Measurements from ENCODE around the gene SMARCD3.

SMARCD3 gene

DNA sequence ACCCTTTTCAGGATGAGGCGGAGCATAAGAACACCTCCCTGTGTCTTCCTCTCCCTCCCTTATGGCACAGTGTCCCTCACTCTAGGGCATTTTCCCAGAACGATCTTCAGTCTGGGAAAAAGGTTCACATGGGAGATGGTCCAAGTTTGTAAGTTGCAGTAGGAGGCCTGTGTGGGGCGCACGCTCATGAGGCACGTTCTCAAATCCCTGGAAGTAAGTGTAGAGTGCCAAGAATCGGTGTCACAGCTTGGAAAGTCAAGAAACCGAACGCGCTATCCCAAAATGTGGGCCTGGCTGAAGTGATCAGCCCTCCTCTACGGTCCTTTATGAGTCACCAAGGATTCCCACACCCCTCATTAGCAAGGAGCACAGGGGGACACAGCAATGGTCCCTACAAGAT, 23.9 kb upstream of the SMARCD3 start:
- DNase-seq: no peak

DNA sequence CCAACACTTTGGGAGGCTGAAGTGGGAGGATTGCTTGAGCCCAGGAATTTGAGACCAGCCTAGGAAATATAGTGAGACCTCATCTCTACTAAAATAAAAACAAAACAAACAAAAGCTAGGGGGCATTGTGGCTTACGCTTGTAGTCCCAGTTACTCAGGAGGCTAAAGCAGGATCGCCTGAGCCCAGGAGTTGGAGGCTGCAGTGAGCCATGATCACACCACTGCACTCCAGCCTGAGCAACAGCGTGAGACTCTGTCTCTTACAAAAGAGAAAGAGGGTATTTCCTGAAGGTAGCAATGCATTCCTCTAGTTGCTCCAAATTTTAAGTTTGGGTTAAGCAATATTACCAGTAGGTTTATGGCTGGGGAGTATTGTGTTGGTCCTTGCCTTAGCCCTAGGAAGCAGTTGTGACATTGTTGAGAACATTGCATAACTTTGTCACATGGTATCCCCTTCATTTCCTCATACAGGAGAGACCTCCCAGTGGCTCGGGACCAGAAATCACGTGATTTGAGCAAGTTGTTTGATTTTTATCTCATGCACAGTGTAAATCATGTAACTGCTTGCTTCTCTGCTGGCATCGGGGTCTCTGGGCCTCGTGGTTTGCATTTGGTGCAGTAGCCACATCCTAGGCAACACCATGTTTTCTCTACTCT, 23.3 kb upstream of the SMARCD3 start:
- no peak for DNase-seq

DNA sequence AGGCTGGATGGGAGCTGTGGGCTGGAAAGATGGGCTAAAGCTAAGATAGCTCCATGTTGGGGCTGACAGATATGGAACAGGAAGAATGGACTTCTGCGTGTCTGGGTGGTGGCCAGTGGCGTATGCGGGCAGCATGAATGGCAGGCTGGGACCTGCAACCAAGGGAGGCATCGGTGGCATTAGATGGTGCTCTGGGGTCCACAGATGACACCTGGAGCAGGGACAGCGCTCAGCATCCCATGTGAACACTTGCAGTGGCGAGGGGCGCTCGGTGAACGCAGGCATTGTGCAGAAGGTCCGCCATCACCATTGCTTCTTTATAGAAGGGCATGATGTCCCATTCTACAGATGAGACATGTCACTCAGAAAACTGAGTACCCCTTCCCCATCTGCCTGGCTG, 21.0 kb upstream of the SMARCD3 start:
- no peak for DNase-seq

DNA sequence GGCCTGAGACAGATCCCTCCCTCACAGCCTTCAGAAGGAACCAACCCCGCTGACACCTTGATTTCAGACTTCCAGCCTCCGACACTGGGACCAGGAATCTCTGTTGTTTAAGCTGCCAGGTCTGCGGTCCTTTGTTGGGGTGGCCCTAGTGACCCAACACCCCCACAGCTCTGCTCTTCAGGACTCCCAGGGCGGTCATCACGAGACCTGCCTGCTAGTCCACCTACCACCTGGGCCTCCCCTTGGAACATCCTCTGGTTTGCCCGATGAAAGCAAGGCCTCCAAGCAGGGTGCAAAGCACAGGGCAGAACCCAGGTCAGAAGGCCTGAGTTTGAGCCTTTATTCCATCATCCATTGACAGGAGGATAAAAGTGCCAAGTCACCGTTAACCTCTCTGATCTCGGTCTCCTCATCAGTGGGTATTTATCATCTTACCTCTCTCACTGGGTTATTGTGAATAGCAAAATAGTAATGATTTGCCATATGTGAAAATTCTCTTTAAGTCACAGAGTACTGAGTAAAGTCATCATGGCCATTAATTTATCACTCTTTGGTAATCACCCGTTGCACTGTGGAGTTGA, 16.9 kb upstream of the SMARCD3 start:
- DNase-seq: no peak

DNA sequence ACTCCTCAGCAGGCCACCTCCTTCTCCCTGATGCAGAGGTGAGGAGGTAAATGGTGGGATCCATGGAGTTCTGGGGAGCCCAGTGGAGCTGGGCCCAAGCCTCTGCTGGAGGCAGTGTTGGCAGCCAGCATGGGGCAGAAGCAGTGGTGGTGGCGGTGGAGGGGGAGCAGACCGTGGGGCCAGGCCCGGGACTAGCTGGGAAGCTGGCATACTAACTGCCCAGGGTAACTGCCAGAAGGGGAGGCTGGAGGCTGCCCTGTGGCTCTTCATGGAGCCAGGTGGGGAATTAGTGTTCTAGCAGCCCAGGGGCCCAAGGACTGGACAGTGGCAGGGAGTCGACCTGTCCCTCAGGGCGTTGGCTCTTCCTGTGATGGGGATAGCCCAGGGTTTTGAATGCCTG, 16.1 kb upstream of the SMARCD3 start:
- no peak for DNase-seq

DNA sequence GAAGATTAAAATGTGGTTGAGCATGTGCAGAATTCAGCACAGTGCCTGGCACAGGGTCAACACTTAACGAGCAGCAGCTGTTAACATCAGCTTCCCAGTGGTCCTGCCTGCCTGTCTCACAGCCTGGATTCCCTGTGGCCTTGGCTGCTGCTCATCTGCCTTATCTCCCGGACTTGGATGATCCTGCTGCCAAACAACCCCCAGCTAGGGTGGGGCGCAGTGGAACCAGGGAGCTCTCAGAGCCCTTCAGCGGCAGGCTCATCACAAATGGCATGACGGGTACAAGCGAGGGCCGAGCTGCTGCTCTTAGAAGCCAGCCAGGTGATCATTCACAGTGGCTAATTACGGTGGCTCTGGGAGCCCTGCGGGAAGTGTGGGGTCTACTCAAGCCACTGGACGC, 13.0 kb upstream of the SMARCD3 start:
- DNase-seq: no peak

DNA sequence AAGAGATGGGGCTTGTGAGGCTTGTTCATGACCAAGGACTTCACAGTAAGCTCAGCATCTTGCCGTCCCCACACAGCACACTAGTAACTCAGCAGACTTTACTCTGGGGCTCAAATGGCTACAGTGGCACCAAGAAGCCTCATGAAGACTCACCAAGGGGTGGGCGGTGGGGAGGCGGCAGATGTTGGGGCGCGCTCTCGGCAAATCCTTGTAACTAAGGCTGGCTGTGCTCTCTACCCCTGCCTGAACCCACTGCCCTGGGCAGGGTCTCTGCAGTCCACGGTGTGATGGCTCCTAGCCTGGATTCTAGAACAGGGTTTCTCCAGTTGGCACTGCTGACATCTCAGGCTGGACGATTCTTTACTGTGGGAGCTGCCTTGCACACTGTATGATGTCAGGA, 12.4 kb upstream of the SMARCD3 start:
- no peak for DNase-seq

DNA sequence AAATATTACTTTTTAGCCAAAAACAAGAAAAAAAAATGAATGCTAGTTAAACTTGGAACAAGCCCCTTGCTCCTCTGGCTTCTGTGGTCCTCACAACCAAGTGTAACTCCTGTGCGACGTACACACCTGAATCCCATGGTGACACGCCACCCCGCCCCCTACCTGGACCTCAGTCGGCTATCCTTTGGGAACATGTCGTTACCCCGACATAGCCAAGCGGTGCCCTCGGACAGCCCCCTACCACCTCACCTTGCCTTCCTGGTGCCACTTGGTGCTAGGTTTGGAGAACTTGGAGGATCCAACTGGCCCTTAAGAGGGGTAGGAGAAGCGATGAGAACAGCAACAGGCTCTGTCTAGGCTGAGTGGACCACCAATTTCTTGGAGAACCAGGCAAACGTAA, 12.0 kb upstream of the SMARCD3 start:
- no peak for DNase-seq

DNA sequence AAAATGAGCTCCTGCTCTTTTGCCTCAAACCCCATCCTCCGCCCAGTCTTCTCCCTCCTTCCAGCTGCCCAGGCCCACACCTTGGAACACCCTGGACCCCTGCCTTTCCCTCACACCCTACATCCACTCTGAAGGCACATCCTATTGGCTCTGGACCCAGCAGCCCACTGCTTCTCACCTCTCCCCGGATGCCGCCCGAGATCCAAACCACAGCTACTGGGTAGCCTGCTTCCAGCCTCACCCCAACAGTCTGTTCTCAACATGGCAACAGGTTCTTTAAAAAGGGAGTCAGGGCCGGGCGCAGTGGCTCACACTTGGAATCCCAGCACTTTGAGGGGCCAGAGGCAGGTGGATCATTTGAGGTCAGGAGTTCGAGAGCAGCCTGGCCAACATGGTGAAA, 9.5 kb upstream of the SMARCD3 start:
- DNase-seq: no peak

DNA sequence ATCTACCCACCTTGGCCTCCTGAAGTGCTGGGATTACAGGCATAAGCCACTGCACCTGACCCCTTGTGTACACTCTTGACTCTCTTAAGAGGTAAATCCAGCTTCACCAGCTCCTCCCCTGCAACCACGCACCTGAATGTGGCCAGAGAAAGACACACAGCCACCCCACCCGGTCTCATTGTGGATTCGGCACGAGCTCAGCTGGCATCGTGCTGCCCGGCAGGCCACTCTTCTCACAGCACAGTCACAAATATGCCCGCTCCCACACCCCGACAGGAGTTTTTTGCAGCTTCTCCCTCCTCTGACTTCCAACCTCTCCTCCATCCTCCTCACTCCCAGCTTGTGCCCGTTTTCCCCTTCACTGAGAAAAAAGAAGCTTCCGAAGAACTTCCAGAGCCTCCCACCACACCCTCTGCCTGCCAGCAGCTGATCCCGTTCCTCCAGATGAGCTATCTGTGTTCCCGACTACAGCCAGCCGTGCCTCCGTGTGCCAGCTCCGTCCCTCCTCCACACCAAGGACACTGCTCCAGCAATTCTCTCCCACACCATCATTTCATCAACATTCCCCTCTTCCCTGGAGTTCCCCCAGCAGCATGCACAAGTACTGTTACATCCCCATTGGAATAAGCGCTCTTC, 8.0 kb upstream of the SMARCD3 start:
- no peak for DNase-seq

DNA sequence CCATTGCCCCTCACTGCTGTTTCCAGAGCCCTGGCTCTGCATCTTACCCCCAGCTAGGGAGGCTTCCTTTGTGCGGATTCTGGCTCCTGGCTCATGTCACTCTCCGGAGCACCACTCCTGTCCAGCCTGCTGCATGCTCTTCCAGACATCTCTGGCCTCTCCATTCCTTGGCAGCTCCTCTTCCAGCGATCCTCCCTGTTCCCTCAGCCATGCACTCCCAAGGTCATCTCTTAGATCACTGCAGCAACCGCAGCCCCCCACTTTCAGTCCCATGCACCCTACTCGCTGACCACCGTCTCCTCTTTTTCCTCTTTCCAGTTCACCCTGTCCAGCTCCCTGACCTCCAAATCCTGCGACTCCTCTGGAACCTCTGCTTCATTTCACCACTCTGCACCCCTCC, 6.9 kb upstream of the SMARCD3 start:
- DNase-seq: no peak

DNA sequence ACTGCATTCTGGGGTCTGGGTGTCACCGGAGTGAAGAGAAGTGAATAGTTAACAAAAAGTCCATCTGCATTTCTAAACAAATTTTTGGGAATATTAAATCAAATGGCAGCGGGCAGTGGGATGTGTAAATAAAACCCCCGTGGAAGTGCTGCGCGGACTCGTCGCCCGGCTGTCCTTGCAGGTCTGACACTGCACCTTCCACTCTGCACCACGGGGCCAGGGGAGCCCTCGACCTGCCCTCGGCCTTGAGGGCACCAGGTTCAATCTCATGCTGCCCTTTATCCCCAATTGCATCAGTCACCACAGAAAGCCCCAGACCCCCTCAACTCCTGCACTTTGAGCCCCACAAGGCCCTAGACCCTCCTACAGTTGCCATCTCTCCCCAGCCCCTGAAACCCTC, 6.4 kb upstream of the SMARCD3 start:
- DNase-seq: no peak

DNA sequence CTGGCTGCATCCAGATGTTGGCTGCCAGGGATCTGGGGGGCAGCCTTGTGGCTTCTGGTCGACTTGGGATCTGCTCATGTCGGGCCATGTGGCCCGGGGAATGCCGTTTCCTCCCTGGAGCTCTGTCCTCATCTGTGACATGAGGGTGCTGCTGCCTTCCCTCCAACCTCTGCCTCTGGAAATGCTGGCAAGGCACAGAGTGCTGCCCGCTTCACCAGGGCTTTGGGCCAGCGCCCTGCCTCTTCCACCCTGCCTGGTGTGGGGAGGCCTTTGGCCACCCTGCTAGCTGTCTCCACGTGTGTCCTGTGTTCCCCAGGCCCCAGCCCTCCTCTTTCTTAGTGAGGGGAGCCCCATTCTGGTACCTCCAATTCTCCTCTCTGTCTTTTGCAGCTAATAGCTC, 5.8 kb upstream of the SMARCD3 start:
- no peak for DNase-seq

DNA sequence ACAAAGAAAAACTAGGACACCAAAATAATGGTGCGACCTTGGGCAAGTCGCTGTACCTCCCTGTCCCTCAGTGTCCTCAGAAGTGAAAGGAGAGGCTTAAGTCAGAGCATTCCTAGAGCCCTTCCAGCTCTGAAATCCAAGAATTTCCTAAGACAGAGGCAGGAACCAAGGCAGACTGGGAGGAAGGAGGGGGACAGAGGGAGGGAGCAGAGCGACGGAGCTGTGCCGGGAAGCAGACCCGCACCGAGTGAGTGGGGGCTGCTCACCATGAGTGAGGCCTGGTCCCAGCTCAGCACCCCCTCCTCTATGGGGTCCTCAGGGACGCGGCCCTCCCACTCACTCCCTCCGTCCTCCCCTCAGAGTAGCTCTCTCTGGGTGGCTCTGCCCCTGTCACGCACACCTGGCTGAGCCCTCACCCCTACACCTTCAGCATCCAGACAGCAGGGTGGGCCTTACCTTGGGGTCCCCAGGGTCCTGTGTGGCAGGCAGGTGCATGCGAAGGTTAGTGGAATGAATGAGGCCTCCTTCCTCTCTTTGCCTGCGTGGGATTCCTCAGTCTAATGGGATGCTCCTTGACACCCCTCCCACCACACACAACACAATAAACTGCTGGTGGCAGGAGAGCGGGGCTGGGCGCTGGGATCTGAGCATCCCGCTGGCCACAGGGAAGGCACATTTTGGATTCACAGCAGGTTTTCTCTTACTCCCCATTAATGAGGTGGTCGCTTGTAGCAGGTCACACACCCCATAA, 4.6 kb upstream of the SMARCD3 start:
- DNase-seq: no peak

DNA sequence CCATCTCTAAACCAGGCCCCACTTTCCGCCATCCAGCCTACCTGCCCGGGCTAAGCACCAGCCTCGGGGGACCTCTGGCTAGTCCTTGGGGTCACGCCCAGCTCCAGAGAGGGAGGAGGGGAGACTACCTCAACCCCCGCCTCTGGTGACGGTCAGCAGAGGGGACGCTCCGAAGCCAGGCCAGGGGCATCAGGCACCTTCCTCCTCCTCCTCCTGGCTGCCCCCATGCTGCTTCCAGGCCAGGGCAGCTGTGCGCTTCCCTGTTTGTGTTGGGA, 4.0 kb upstream of the SMARCD3 start:
- DNase-seq: no peak

DNA sequence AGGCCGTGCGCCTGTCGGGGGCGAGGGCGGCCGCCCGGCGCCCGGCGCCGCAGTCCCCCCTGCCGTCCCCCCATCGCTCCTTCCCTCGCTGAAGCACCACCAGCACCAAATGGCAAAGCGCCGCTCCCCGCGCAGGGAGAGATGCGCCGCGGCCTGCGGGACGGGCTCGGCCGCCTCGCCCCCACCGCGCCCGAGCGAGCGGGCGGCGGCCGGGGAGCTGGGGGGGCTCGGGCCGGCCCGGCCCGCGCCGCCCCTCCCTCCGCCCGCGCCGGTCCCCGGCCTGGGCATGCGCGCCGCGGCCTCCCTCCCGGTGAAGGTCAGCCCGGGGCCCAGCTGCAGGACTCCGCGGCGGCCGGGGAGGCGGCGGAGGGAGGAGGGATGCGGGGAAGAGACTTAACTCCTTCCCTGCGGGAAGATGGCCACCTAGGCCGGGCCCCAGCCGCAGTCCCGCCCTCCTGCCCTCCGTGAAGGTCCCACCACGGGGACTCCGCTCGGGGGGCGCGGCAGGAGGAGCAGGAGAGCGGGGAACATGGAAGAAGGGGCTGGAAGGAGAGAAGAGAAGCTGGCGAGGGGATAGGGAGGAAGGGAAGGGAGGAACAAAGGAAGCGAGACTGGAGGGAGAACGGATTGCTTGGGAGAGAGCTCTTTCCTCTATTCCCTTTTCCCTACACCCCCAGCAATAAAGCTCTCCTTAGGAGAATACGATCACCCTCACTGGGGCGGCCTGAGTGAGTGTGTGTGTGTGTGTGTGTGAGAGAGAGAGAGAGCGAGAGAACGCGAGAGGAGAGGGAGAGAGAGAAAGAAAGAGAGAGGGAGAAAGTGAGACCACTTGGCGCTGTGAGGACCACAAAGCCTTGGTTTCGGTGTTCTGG, 3.4 kb upstream of the SMARCD3 start:
- DNase-seq: no peak

DNA sequence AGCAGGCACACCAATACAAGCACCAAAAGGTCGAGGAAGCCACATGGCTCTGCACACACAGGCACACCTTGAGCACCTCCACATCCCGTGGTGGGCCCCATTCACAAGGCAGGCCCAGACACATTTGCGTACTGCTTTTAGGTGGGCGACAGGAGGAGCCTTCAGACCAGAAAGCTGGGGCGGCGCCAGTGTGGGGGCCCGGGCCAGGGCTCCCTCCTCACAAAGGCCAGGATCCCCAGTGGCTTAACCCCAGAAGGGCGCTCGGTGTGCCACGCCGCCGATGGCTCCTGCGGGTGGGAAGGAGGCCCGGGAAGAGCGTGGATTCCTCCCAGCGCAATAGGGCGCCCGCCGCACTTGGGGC, 2.8 kb upstream of the SMARCD3 start:
- no peak for DNase-seq

DNA sequence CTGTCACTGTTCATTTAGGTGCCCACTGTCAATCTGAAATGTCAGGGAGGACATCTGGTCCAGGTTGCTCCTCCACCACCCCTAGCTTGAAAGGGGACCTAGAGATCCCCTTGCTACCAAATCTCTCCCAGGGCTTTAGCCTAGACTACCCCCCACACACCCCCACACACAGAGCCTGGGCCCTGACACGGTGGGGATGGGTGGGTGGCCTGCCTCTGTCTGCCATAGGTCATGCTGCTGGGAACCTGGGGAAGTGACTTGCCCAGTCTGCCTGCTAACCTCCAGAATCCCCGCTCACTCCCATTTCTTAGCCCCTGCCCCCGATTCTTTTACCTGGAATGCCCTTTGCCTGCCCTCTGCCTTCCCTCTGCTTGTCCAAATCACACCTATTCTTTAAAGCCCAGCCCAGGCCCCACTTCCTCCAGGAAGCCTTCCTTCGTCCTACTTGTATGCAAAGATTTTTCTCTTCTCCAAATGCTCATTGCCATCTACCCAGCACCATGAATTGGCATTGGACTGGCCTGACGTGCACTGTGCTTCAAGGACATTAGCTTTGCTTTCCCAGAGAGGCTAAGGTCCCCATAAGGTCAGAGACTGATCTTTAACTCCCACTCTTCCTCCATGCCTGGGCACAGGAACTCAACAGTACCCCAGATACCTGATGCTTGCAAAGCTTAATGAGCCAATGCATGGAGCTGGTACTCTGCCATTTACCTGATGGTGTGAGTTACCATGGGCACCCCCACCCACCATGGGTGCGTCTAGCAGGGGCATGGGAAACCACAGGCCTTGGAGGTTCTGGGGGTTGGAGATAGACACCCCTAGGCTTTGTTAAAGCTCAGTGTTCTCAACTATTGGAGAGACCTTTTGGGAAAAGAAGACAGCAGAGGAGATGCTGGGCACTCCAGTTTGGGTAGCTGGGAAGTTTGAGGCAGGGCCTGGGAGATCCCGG, 2.0 kb upstream of the SMARCD3 start:
- DNase-seq: no peak

DNA sequence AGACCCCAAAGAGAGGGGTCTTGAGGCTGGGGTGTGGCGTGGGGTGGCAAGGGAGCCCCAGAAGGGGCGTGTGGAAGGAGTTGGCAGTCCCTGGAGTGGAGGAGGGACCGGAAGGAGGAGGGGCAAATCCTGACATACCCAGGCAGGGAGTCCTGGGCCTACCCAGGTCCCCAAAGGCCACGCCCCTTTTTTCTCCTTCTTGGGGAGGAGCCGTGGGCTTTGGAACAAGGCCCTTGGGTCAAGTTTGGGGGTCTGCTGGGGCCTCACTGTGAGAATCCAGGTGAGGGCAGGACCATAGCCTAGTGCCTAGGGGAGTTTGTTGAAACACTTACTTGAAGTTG, 1.2 kb upstream of the SMARCD3 start:
- DNase-seq: no peak

DNA sequence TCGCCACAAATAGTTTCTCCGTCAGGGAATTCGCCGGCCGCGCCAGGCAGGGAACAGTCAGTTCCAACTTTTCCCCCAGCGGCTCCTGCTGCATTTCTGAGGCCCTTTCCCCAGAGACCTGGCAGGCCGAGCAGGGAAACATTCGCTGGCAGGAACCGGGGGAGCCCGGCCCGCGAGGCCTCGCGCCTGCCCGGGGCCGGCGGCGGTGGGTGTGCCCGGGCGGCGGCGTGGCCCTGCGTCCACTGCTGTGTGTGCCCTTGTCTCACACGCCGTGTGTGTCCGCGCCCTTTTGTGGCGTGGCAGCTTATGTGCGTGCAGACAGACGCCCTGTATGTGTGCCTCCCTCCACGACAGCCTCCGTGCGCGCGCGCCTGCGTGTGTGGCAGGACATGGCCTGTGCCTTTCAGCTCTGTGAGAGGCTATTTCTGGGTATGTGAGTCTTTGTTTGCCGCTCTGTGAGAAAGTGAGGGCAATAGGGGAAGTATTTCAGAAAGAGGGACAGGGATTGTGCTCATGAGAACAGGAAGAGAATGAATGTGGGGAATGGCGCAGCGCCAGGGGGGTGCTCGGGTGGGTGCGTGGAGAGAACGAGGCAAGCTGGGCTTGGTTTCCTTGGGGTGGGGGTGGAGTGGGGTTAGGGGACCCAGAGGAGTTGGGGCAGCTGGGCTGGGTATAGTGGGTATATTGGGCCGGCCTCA, 689 bp upstream of the SMARCD3 start:
- DNase-seq: no peak

DNA sequence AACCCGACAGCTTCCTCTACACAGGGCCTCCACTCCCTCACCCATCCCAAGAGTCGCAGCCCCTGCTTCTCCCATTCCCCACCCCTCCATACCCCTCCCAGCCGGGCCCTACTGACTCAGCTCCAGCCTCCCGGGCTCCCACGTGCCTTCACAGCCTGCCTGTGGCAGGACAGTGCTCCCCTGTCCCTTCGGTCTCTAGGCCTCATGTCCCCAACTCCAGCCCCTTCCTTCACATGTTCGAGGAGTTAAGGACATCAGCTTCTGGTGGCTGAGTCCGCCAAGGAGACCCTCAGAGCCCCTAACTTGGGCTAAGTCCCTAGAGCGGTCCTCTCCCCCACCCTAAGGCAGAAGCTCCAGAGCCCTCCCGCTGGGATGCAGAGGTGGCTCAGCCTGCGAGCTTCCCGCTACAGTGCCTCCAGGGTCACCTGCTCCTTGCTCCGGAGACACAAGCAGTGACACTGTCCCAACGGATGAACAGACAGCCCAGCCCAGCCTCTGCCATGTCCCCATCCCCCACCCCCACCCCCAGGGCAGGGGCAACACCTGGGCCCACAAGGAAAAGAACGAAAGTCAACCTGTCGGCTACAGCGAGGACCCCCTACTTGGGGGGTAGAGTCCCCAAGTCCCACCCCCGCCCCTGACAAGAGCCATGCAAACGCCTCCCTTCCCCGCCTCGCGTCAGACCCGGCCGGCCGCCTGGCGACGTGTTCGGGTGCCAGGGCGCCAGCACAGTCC, 716 bp downstream of the SMARCD3 start:
- no peak for DNase-seq
